GM18519 (cell line): ENCODE data around the gene SYT15.
"Not testable (repeated sequence)": the region's sequence is repeated elsewhere in the genome, so short reads cannot be mapped to it uniquely, and the experiment has no call there.

Source experiments
- ATAC-seq: cut with Tn5 transposase; IDR thresholded peaks from one replicate; pipeline ENCODE4 v1.9.1; 2021; ENCODE audit warnings: mild to moderate bottlenecking, moderate library complexity; ENCODE audit not compliant: unreplicated experiment, low FRiP score

The SYT15 gene

DNA sequence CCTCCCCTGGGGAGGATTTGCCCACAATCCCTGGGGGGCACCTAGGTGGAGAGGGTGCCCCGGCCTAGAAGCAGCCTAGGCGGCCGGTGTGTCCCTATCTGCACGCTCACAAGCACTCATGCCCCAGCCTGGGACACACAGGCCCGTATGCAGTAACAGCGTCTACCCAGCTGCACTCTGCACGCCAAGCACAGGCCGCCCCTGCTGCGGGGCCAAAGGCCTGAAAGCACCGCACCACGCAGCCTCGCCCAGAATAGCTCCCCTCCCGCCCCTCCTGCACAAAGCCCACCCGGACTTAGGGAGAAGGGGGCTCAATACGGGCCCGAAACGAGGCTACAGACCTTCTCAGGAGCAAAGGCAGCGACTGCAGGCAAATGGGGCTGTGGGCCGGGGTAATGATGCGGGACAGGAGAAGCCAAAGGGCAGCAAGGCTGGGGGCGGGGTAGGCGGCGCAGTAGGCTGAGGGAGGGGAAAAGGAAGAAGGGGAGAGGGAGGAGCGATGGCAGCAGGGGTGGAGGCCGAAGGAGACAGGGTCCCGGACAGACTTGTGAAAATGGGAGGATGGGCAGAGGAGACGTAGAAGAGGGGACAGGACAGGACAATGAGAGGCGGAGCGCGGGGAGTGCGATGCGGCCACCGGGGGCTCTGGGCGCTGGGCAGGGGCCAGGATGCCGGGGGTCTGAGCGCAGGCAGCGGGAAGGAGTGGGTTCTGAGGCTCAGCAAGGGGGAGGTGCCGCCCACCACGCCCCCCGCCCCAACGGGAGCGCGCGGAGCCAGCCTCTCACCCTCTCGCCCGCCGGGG, 23.0 kb upstream of the SYT15 start:
- no peak for ATAC-seq

DNA sequence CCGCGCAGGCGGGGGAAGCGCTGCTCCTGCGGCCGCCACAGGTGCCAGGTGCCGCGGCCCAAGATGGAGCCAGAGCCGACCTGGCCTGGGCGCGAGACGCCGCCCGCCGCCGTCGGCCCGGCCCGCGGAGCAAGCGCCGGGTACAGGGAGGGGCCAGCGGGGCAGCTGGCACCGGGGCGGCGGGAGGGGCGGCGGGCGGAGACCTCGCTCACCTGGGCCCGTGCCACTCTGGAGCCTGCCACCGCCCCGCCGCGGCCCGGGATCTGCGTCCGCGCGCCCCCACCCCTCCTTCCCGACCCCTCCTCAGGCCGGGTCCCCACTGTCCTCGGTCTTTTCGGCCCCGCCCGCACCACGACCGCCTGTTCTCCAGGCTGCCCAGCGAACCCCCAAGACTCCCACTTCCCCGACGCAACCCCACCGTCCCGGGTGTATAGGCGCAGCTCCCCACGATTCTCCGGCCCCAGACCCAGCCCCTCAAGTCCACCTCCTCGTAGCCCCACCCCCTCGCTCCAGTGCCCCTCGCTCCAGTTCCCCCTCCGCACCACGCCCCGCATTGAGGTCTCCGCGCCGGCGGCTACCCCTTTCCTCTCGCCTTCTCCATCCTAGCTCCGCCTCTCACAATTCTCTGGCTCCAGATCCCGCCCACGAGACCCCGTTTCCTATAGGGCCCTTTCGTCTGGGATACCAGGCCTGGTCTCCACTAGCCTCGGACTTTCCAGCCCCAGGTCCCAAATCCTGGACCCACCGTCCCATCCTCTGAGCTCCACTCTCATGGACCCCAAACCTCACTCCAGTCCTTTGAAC, 22.2 kb upstream of the SYT15 start, which contains the start of gene GPRIN2:
TSS of gene GPRIN2 (minus strand) at position 144 of the 804 bp plus-strand sequence. CDS start 5,922 bp downstream, outside the sequence.
- no peak for ATAC-seq

DNA sequence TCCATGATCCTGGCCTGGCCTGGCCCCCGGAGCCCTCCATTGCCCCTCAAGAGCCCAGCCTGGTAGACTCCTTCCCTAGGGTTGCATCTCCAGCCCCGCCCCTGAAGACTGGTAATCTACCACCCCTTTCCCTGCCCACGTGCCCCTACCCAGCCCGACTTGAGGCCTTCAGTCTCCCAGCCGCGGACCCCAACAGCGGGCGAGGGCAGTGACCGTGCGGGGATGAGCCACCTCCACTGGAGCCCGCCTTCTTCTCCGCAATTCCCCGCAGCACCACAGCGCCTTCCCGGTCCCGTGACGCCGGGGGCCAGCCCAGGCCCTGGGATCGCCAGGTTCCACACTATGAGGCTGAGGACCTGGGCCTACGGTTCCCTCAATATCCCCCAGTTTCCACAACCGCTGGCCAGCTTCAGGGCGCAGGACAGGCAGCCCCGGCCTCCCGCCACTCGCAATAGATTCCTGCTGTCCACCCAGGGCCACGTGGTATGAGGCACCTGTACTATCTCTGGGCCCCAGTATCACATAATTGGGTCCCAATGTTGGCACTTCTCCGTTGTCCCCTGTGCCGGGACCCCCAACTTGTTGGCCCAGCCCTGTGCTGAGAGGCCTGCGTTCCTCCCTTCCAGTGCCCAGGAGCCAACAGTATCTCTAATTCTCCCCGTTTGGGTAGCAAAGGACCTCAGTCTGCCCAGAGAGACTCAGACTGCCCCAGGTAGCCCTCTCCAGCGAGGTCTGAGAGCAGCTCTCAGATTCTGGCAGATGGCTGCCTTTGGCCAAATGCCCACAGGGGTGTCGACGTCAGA, 21.4 kb upstream of the SYT15 start:
- no peak for ATAC-seq

DNA sequence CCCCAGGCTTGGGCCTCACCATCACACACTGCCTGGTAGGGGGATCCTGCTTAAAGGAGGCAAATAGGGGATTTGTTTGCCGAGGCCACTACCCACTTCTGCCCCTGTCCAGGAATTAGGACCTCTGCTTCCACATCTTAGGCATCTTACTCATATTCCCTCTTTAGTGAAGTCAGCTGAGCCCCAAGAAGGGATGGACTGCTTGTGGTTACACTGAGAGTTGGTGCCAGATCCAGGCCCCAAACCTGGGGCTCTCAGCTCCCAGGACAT, 20.9 kb upstream of the SYT15 start:
- no peak for ATAC-seq

DNA sequence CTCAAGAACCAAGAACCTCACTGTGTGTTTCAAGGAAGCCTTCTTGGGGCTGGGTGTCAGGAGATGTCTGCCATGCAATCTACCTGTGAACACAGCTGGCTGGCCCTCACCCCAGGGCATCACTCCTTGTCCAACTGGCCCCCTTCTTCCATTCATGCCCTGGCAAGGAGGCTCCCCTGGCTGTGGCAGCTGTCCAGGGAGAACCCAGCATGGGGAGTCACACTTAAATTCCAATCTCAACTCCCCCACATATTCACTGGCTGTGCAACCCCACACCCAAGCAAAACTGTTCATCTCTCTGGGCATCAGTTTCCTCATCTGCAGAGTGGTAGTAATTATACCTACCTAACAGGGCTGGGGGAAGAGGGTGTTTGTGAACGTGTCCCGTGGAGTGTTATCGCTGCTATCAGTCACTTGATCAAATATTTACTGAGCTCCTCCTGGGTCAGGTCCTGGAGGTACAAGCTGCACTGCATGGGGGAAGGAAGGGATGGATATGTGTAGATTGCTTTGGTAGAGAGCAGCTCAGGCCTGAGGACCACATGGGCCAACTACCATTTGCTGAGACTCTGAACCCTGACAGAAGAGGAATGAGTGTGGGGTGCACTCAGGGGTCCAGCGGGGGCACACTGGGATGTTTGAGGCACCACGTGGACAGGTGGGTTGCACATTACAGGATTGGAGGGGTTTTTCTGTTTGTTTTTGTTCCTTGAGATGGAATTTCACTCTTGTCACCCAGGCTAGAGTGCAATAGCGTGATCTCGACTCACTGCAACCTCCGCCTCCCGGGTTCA, 20.3 kb upstream of the SYT15 start:
- no peak for ATAC-seq

DNA sequence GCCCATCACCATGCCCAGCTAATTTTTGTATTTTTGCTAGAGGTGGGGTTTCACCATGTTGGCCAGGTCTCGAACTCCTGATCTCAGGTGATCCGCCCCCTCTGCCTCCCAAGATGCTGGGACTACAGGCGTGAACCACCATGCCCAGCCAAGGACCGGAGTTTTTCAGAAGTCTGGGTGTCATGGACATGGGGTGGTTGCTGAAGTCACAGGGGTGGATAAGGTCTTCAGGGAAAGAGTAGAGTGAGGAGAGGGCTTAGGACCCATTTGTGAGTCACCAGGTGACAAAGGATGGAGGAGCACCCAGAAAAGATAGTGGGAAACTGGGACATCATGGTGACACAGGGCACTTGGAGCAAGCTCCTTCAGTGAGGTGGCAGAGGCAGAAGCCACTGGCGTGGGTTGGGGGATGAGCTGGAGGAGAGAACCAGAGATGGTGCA, 19.7 kb upstream of the SYT15 start:
- no peak for ATAC-seq

DNA sequence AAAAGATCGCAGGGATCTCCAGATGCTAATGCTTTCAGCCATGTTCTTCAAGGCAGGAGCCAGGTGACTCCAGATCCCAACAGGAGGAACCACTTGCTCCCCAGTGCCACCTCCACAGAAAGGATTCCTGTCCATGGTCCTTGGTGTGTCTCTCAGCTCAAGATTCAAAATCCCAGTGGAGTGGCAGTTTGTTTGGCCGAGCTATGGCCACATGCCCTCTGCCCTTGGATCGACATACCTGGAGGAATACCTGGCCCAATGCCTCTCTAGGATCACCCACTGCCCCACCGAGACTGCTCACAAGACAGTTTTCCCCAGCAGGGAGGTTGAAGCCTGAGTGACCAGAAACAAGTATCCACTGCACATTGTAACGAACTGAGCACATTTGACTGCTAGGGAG, 18.5 kb upstream of the SYT15 start:
- ATAC-seq = no peak

DNA sequence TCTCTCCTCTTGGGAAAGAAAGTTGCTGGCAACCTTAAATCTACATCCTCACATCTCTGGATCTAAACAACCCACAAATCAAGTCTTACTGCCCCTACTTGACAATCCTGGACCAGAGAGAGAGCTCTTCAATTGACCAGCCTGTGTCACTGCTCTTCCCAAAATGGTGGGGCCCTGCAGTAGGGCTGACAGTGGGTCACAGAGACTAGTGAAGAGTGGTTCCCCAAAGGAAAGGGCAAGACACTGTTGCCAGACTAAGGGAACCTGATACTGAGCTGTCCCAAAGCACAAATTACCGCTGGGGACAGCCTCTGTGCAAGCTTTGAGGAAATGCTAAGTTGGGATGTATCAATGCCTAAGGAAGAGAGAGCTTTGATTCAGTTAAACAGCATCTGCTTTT, 18.0 kb upstream of the SYT15 start:
- ATAC-seq = no peak

DNA sequence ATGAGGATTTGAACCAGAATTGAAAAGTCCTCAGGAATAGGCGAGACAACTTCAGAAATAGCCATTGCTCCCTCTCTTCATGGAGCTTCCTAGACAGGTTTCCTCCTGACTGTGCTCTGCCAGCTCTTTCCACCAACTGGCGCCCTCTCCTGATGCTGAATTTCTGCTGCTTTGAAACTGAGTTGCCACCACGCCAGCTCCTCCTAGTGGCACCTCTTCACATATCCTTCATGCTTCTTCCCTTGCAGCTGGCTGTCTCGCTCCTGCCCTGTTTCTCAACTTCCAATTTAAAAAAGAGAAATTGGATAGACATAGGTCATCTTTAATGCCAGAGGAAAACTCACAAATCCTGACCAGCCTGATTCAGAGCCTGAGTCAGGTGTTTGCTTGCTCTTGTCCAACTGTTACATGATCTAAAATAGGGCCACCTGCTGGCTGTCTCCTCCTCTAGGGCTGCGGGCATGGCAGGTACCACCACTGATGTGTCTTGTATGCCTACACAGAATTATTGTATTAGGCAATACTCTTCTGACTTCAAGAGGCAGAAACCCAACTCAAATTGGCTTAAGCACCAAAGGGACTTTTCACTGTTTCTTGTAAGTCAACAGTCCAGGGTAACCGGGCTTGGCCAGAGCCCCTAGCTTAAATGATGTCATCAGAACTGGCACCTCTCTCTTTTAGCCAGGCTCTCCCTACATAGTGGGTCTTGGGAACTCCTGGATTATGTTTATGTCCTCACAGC, 13.2 kb upstream of the SYT15 start:
- peak; percentile 41 for ATAC-seq

DNA sequence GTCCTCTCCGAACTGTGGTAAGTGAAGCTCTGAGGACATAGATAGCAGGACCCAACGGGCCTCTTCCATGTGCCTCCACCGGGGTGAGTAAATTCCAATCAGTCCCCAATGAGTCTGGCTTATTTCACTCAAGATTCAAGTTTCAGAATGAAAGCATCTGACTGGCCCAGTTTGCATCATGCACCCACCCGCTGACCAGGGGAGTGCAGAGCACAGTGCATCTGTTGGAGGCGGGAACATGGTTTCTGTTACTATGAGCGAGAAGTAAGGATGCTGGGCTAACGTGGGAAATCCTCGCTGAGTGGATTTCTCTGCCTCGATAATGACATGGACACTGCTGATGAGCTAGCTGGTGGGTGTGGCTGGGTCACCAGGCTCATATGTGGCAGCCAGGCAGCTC, 11.8 kb upstream of the SYT15 start:
- not testable (repeated sequence) for ATAC-seq

DNA sequence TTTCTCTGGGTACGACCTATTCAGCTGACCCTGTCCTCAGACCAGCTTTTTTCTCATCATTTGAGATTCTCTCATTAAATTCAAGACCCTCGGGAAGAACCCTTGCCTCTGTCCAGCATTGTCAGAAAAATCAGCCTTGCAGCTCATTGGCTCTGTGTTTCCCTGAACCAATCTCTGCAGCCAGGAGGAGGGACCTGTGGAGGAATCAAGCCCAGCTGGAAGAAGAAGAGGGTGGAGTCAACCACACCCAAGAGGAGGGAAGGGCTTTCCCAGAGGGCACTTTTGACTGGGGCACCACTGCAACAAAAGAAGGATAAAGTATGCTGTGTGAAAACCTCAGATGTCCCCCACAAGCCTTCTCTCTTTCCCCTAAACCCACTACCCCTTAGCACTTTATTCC, 8.3 kb upstream of the SYT15 start:
- not testable (repeated sequence) for ATAC-seq

DNA sequence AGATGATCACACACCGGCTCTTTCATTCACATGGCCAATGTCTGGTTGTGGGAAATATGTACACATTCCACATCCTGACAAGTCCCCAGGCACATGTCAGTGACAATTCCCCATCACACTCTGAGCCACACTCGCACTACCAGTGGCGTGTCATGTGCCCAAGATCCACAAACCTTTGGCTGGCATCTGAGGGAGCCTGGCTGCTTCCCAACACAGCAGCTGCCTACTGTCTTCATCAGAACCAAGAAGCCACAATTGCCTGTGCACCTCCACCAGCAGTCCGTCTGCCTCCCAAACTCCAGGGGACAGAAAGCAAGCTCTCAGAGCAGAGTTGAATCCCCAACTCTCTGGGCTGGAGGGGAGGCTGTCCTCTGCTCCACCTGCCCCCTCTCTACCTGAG, 6.2 kb upstream of the SYT15 start:
- ATAC-seq = not testable (repeated sequence)

DNA sequence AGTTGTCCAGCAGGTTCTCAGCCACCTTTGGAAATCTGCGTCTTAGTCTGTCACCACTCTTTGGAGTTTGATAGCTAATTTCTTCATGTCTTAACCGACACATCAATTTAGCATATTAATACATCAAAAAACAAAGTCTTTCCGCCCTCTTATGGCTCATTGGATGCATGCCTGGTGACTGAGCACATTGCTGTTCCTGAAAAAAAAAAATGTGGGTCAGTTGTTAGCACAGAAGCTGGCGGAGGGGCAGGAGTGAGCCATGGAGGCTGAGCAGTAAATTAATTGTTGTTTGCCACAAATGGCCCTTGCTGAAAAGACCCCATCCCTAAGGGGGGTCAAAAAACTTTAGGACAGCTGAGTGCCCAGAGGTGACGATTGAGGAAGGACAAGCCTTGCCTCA, 5.6 kb upstream of the SYT15 start:
- not testable (repeated sequence) for ATAC-seq

DNA sequence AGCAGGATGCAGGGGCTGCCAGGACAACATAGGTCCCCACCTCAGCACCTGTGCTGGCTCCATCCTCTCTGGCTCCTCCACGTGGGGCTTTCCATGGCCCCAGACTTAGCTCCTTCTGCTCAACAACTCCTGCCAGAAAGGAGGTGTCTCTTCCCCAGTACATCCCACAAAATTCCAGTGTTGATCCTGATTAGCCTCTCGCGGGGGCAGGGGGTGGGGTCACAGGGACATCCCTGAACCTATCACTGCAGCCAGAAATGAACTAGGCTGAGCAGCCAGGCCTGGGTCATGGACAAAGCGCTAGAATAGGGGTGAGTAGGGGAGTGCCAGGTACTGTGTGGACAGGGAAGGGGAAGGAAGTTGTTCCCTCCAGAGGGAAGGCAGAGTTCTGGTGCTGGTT, 5.0 kb upstream of the SYT15 start:
- ATAC-seq = not testable (repeated sequence)

DNA sequence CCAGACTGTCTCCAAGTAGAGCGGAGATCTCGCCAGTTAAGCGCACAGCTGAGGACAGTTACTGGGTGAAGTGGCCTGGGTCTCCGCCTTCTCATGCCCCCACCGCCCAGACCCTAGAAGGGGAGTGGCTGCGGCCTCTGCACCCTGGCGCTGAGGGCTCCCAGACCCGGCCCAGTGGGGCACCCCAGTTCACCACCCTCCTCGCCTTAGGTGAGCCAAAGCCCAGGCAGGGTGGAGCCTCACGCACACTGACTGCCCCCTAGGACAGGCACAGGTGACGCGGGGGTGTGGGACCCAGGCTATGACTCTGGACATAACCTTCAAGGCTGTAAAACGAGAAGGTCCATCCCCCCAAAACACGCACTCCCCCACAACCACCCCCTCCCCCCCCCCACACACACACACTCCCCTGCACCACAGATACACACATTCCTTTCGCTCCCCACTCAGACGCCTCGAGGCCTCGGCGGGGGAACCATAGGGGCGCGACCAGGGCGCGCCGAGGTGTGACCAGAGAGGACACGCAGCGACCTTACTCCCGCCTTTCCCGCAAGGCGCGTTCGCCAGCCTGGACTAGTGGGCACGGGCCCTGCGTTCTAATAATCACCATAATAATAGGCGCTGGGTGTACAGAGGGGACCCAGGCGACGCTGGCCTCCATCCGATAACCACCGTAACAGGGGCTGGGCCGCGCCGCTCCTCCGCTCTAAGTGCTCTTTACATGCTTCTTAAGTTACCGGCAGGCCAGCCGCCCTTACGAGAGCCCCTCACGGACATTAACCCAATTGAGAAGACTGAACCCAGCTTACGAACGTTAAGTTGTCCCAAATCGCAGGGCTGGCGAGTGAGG, 1.1 kb upstream of the SYT15 start:
- not testable (repeated sequence) for ATAC-seq

DNA sequence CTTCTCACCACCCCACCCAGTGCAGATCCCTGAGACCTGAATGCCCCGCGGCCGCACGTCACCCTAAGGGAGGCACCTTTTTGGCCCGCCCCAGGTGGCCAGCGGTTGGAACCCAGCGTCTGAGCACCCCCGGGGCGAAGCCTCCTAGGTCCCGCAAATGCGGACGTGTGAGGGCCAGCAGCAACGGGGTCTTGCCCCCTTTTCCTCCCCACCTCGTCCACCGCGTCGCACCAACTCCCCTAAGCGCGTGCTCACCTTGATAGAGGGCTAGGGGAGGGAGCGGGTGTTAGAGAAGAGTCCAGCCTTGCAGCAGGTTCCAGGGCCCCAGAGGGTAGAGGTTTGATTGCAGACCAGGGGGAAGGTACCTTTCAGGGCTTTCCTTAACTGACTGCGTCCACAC, 450 bp downstream of the SYT15 start:
- ATAC-seq = not testable (repeated sequence)

DNA sequence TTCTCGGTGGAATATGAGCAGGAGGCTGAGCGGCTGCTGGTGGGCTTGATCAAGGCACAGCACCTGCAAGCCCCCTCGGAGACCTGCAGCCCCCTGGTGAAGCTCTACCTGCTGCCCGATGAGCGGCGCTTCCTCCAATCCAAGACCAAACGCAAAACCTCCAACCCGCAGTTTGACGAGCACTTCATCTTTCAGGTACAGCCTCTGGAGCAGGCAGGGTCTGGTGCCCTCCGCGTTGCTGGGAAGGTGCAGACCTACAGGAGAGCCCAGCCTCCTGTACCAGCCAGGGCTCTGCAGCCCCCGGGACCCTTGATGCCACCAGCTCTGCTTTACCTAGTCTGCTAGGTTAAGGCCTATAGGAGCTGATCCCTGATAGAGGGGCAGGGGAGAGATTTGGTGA, 3.1 kb downstream of the SYT15 start:
- ATAC-seq = not testable (repeated sequence)

DNA sequence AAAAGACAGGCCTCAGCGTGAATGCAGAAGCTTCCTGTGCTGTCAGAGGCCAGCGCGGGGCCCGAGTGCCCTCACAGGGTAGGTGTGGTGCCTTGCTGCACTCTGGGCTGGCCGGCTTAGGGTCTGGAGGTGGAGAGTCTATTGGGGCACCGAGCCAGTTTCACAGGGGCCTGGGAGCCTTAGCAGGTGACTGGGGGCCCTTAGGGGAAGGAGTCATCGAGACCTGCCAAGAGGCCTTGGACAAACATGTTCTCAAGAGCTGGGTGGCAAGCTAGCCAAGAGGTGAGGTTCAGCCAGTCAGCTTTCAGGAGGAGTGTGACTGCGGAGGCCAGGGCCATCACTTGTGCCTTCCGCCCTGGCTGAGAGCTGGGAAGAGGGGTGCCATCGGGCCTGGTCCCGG, 3.6 kb downstream of the SYT15 start:
- ATAC-seq = not testable (repeated sequence)

DNA sequence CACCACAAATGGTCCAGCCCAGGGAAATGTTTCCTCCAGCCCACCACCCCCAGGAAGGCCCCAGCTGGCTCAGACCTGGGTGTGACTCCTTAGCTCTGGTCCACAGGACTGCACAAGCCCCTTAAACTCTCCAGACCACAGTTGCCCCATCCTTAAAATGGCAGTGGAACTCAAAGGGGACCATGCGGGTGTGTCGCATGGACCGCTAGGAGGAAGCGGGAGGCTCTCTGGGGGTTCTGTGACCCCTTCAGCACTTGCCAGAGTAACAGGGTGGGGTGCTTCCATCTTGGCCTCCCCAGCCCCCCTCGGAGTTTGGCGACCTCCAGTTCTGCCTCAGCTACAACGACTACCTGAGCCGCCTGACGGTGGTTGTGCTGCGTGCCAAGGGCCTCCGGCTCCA, 5.3 kb downstream of the SYT15 start:
- ATAC-seq = not testable (repeated sequence)
